HG02759 (cell line): ENCODE data around the gene CRELD2.

Experiments
- ATAC-seq: cut with Tn5 transposase; IDR thresholded peaks from one replicate; pipeline ENCODE4 v1.9.1; 2021; ENCODE audit warnings: mild to moderate bottlenecking, moderate library complexity; ENCODE audit not compliant: unreplicated experiment

The CRELD2 gene

DNA sequence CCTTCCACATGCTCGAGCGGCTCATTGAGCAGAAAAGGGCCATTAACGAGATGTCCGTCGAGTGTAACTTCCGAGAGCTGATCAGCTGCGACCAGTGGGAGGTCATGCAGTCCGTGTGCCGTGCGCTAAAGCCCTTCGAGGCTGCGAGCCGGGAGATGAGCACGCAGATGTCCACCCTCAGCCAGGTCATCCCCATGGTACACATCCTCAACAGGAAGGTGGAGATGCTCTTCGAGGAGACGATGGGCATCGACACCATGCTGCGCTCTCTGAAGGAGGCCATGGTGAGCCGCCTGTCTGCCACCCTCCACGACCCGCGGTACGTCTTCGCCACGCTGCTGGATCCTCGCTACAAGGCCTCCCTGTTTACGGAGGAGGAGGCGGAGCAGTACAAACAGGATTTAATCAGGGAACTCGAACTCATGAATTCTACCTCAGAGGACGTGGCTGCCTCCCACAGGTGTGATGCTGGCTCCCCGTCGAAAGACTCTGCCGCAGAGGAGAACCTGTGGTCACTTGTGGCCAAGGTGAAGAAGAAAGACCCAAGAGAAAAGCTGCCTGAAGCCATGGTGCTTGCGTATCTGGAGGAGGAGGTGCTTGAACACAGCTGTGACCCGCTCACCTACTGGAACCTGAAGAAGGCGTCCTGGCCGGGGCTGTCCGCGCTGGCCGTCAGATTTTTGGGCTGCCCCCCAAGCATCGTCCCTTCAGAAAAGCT lies 31.9 kb upstream of the CRELD2 start:
- ATAC-seq = no peak

DNA sequence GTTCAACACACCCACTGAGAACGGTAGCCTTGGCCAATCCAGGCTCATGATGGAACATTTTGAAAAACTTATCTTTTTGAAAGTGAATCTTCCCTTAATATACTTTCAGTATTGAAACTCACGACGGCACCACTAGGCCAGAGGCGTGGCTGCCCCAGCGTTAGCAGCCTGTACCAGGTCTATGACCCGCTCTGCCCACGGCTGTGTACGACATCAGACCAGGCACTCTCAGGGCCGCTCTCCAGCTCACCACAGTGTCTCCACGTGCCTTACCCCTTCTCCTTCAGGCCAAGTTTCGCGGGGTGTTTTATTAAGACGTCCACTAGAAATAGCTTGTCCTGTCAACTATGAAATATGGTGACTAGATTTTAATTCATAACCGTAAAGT lies 31.4 kb upstream of the CRELD2 start:
- ATAC-seq = no peak

DNA sequence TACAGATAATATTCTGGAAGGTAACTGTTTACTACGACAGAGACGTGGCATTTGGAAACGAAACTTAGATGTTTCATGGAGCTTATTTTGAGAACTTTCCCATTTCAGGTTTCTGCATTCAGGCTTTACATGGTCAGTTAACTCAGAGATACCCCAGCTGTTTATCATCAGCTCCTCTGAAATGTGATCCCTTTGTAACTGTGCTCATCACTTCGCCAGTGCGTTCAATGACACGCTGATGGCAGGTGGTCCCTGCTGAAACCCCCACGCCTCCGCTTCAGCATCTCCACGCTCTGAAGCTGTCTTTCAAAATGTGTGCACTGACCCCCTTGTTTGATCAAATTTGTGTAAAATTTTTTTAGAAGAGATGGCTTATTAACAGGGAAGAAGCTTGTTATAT lies 30.7 kb upstream of the CRELD2 start:
- ATAC-seq = no peak

DNA sequence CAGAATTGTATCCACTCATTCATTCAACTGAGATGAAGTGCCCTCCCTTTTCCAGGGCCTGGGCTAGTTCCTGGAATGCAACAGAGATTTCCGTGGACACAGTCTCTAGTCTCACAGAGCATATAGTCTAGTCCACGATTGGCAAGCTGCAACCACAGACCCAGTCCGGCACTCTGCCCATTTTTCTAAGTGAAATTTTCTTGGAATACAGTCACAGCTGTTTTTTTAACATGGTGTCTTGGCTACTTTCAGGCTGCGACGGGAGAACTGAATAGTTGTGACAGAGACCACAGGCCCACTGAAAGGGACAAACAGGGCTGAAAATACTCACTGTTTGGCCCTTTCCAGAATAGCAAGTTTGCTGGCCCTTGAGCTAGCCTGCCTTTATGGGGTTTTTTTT lies 29.4 kb upstream of the CRELD2 start:
- no peak for ATAC-seq

DNA sequence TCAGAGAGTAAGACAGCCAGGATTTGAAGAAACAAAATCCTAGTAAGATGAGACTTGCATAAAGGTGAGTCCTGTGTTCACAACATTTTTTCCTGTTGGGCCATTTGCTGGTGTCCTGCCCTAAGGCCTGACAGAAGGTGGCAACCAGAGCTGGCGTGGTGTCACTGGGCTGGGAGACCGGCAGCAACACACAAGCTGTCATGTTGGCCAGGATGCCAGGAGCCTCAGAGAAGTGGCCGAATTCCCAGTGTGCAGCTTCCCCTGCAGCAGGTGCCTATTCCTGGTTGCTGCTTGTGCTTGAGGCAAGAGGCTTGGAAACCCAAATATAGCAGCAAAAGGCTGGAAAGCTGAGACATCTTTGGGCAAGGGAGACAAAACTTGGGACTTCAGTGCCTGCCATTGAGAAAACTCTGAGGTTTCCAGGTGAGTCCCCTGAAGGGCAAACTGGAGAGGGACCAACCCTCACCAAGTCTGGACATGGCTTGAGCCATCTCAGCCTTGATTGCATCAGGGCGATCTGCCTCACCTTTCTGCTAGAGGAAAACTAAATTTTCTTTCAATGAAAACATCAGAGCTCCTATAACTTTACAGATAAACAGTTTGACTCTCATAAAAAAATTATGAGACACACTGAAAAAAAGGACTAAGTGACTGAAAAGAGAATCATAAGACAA lies 26.1 kb upstream of the CRELD2 start:
- ATAC-seq = no peak

DNA sequence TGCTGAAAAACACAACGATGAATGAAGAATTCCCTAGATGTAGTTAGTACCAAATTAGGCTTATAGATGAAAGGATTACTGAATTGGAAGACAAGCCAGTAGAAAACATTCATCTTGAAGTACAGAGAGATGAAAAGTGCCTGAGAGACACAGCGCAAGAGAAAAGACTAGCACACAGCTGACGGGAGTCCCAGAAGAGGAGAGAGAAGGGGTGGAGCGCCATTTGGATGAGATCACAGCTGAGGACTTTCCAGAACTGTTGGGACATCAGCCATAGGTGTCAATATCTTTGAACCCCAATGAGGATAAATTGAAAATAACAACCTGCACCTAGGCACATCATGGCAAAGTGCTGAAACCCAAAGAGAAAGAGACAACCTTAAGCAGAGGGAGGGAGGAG lies 25.4 kb upstream of the CRELD2 start:
- ATAC-seq = no peak

DNA sequence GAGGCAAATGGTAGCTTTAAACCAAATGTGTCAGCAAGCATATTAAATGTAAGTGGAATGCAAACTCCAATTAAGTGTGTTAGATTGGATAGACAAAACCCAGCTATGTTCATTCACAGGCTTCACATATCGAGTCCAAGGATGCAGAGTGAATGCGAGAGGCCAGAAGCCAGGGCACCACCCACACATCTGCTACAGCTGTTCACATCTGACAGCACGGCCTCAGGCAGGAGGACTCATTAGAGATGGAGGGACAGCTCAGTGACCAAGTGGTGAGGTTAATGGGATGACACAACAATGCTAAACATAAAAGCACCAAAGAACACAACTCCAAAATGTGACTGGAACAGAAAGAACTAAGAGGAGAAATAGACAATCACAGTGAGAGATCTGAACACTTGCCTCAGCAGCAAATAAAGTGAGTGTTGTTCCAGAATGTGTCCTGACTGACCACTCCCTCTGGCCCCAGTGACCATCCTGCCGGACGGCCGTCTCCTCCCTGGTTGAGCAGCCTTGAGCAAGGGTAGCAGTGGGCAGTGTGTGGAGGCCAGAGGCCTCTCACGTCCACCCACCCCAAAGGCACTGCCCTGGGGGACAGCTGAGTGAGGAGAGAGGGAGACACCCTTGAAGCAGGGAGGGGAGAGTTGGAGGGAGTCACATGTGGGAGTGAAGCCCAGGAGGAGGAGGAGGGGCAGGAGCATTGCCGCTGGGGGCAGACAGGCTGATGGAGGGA lies 23.9 kb upstream of the CRELD2 start:
- ATAC-seq = no peak

DNA sequence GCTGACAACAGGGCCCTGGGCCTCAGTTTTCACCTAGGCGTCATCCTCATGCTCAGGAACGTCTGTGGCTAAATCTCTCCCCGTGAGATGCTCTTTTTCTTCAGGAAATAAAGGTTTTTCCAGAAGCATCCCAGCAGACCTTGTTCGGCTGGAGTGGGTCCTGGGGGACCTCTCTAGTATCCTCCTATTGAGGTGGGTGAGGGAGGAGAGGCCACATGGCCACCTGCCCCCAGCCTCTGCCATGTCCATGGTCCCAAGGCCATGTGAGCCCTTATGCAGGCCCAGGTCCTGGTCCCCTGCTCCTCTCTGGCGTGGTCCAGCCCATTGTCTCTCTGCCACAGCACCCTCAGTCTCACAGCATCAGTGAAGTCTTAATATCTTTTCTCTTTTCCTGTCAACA lies 22.2 kb upstream of the CRELD2 start:
- no peak for ATAC-seq

DNA sequence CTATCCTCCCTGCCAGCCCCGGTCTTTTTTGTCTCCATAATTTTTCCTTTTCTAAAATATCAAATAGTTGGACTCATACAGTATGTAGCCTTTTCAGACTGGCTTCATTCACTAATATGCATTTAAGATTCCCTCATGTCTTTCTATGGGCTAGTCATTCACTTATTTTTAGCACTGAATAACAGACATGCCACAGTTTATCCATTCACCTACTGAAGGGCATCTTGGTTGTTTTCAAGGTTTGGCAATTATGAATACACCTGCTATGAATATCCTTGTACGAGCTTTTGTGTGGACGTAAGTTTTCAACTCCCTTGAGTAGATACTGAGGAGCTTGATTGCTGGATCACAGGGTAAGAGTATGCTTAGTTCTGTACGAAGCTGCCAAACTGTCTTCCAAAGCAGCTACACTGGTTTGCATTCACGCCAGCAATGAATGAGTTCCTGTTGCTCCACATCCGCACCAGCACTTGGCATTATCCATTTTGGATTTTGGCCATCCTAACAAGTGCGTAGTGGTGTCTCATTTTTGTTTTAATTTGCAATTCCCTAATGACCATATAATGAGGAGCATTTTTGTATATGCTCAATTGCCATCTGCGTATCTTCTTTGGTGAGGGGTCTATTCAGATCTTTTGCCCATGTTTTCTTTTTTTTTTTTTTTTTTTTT lies 21.3 kb upstream of the CRELD2 start:
- ATAC-seq = no peak

DNA sequence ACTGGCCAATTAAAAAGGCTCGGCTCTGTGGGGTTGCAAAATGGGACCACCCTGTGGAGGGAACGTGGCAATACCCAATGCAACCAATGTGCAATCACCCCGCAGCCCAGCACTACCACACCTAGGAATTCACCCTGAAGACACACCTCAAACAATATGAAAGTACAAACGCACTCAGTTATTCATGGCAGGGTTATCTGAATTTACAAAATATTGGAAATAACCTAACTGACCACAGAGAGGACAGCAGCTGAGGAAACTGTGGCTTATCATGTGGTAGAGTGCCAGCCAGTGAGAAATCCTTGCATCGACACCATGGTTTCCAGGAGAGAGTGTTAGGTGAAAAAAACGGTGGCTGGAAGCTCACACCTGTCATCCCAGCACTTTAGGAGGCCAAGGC lies 18.9 kb upstream of the CRELD2 start:
- no peak for ATAC-seq

DNA sequence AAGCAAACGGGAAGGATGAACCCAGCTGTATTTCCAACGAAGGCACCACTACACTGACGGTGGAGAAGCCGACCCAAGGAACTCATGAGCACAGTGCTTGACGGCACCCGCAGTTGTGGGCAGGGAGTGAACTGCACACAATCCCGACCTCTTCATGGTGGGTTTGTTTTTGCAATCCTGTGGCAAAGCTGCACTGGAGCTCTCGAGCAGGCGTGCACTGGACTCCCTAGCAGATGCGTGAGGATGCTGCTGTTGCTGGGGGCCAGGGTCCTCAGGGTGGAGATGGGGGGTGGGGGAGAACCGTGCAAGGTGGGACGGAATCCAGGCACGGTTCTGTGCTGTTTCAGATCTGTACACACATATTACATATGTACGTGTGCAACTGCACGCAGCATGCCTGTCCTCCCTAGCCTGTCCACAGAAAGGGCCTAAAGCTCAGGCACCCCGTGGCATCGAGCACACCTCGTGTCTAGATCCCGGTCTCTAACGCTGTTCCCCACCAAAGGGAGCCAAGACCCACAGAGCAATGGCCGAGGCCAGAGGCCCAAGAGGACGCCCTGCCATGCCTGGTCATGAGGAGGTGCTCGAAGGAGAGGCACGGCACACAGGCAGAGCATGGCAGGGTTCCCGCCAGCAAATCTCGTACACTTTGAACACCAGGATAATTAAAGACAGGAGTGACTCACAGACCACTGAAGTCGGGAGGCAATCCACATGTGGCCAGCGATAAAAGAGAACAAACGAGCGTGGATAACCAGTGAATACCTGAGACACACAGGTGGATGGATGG lies 17.8 kb upstream of the CRELD2 start:
- ATAC-seq = no peak

DNA sequence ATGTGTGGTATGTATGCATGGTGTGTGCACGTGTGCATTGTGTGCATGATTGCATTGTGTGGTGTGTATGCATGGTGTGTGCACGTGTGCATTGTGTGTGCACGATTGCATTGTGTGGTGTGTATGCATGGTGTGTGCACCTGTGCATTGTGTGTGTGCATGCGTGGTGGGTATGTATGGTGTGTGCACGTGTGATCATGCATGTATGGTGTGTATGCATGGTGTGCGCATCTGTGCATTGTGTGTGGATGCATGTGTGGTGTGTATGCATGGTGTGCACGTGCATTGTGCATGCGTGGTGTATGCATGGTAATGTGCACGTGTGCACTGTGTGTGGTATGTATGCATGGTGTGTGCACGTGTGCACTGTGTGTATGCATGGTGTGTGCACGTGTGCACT lies 17.0 kb upstream of the CRELD2 start:
- no peak for ATAC-seq

DNA sequence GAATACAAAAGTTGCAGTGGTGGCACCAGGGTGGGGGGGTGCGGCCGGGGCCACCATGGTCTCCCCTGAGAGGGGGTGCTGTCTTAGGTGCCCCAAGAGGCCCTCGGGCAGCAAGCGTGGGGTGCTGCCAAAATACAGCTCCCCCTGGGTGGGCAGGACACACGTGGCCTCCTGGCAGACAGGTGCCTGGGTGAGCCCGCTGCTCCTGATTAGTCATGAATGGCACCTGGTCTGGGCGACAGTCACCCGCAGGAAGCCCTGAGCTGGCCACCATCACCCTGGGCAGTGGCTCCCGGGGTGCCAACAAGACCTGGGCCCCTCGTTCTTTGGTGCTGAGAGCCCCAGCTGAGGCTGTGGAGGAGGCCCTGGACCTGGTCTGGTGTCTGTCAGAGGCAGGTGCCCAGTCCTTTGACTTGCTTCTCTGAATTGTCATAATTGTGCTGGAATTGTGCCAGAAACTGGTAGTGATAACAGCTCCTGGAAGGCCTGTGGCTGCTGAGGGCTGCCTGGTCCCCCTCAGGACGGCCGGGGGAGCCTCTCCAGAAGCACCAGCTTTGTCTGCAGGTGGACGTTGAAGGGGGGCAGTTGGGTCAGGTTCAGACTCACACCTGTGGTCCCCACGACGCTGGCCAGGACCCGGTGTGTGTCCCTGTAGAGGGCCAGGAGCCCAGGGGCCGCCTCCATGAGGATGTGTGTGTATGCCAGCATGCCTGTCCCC lies 15.0 kb upstream of the CRELD2 start:
- ATAC-seq = no peak

DNA sequence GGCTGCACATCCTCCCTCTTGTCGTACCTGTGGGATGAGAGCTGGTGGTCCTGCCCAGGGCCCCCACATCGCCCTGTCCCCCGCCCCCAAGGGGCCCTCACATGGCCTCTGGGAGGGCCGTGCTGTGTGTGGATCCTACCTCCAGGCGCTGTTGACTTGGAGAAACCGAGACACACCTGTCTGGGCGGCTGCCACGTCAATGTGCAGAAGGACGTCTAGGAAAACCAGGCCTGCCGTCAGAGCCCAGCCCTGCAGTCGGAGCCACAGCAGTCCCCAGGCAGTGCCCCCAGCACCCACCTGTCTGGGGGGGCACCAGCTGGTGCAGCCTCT lies 14.4 kb upstream of the CRELD2 start:
- no peak for ATAC-seq

DNA sequence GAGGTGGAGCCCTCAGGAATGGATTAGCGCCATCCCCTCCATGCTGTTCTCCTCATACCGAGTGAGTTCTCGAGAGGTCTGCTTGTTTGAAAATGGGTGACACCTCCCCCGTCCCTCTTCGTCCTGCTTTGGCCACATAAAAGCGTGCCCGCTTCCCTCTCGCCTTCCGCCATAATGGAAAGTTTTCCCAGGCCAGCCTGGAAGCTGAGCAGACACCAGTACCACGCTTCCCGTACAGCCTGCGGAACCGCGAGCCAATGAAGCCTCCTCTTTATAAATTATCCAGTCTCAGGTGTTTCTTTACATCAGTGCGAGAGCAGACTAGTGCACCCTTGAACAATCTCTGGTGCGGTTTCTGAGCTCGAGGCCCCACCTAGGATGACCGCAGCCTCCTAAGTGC lies 13.0 kb upstream of the CRELD2 start:
- no peak for ATAC-seq

DNA sequence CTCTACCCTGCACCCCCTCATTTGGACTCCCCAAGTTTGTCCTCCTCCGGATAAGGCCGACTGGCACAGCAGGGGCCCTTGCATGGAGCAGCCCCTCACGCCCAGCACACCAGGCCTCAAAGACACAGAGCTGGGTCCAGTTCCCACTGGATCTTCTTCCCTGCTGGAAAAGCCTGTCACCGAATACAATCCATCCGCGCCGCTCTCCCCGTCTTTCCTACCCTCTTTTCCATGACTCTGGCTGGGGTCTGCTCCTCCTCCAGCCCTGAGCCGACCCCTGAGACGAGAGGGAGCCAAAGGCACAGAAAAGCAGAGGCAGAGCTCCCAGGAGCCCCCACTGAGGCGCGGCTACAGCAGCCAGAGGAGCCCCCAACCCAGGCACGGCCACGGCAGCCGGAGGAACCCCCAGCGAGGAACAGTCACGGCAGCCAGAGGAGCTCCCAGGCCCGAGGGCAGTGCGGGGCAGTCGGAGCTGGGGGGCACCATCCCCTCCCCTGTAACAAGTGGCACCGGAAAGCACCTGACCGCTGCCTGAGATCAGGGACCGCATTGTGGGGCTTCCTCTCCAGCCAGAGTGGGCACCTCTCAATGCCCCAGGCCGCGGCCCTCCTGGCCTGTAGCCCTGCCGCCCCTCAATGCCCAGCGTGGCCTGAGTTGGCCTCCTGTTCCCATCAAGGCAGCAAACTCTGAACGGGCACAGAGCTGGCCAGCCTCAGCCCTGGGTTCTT lies 12.2 kb upstream of the CRELD2 start:
- ATAC-seq = no peak

DNA sequence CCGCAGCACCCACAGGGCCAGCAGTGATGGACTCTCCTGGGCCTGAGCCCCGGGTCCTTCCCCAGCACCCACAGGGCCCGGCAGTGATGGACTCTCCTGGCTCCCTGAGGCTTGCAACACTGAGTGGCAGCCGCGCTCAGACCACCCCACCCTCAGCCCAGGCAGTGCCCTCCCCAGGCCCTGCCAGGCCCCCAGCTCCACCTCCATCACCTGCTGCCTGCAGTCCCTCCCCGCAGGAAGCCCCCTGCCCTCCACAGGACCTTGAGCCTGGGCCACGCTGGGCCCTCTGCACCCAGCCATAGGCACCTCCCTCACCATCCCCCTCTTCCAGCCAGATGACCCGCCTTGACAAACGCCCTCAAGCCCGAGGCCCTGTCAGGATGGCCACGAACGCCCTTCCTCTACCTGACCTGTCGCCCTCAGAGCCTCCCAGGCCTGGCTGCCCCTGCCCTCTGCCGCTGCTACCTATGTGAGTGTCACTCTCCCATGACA lies 11.6 kb upstream of the CRELD2 start:
- no peak for ATAC-seq

DNA sequence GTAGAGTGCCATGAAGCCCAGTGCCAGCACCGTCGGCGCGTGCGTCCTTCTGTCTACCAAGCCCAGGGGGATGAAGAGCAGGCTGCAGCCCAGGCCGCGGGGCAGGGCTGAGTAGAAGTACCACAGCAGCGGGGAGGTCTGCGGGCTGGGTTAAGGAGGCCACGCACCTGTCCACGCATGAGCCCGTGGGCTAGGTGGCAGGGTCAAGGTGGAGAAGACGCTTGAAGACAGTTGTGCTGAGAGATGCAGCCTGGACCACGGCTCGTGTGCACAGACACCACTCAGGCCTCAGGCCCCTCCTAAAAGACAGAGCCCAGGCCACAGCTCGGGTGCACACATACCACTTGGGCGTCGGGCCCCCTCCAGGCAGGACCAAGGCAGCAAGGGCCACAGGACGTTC lies 10.6 kb upstream of the CRELD2 start:
- ATAC-seq = no peak

DNA sequence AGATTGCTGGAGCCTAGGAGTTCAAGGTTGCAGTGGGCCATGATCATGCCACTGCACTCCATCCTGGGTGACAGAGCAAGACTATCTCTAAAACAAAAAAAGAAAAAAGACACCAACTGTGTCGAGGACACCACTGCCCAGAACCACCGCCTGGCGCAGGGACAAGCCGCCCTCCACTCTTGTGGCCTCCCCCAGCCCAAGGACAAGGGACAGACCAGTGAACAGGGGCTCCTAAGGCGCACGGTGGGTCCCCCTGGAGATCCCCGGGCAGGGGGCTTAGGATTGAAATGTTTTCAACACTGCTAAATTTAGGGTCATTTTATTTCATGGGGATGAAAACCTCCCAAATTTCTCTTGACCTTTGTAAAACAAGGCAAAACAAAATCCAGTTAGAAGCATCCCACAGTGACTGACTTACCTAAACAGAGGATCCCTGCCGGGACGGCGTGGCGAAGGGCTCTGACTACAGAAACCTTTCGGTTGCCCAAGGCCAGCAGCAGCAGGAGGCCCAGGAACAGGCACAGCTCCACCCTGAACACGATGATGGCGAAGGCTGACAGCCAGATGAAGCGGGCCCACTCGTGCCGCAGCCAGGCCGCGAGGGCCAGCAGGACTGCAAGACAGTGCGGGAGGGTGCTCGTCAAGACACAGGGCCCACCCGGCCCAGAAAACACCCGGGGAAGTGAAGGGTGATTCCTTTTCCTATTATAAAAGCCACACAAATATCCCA lies 8.8 kb upstream of the CRELD2 start:
- ATAC-seq = no peak
